ENCODE results near the gene FSHR.

The FSHR gene

DNA sequence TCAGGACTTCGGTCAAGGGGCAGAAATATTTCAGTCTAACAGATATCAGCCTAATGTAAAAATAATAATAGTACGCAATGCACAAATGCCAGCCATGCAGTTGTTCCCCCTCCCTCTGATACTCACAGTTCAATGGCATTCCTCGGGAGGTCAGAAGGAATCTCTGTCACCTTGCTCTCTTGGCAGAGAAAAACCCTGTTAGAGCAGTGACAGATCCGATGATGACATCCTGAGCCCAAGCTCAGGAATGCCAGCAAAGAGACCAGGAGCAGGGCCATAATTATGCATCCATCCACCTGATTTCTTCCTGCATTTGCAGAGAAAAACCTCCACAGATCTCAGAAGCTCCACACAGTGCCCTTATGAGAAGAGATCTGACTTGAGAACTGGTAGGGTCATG, at the start of gene FSHR:
TSS of gene FSHR (minus strand) at position 376 of the 400 bp plus-strand sequence. CDS start at position 278, 98 bp downstream.
- no peak for DNase-seq

DNA sequence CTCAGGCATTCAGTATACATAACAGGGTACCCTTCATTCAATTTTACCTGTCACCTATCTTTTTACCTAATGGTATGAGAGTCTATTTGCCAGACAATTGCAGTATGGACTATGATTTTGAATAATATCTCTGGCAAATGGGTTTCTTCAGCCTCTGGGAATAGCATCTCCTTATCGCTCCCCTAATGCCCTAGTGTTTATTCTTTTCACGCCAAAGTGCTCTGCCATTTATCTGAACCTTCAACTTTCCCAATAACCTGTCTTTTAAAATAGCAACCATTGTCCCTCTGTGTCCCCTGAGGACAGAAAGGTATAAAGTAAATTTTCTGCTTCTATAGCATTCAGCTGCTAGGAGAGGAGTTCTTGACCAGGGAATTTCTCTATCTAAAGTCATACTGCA, 45.0 kb upstream of the FSHR start:
- no peak for DNase-seq

GRCh38 chr2:49194701-49195100, 40.4 kb upstream of the FSHR start:
- no peak for DNase-seq

- no peak for DNase-seq
Measured at GRCh38 chr2:49192036-49192435, 37.7 kb upstream of the FSHR start.

DNA sequence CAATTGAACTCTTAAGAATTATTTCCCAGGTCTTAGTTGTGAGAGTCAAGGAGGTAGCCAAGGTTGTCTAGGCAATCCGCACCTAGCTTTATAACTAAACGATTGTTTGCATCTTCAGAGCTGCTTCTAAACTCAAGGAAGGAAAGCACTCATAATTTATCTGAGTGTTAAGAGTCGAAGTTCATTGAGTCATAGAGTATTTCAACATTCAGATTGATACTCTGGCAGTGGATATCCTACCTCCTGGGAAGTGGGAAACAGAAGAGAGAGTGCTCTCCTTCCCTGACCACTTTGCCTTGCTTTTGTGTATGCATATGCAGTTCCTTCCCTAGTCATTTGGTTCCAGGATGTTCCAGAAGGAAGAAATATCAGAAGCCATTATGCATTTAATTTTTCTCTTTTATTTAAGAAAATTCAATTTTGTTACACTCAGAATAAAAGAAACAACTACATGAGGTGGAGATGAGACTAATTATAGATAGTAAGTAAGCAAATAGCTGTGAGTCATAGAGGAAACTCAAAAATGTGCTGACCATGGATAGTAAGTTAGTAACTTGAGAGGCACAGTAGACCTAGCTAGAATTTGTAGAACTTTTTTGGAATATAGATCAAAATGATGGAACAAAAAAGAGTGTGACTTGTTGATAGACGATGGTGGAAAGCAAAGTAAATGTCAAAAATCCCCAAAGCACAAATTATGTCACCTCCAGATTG, 35.4 kb upstream of the FSHR start:
- no peak for DNase-seq

GRCh38 chr2:49186050-49186648, 31.8 kb upstream of the FSHR start:
- DNase-seq = no peak

DNA sequence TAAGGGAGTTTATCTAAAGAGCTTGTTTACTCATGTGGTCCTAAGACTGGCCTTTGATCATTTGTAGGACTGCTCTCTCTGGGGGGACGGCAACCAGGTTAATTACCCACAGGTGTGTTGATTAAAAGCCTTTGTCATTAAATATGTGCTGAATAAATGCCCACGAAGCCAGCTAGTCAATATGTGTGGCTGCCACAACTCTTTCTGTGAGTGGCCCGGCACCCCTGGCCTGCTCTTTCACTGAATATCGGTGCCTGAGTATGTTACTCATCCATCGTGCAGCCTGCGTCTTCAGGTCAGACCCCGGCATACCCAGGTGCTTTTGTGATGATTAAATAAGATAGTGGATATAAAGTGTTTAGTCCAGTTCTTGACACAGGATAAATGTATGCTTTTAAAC, 24.3 kb upstream of the FSHR start:
- DNase-seq = no peak

DNA sequence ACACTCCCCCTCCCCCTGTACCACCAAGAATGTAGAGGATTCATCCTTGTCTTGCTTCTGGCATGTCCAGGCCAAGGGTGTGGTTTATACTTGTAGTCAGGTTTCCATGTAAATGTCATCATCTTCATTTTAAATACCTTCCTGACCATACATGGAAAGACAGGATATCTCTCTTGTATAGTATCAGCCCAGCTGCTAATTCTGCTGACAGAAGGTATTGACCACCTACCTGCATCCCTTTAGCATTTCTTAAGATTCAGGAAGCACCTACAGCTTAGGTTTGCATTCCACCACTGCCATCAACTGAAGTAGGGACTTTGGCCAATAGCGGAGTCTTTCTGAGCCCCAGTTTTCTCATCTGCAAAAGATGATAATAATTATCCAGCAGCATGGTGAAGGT, 22.9 kb upstream of the FSHR start:
- DNase-seq = no peak

- no peak for DNase-seq
Measured at GRCh38 chr2:49175831-49176230, 21.5 kb upstream of the FSHR start.

GRCh38 chr2:49174750-49175149, 20.4 kb upstream of the FSHR start:
- DNase-seq = no peak

- DNase-seq = no peak
Measured at GRCh38 chr2:49167131-49167530, 12.8 kb upstream of the FSHR start.

DNA sequence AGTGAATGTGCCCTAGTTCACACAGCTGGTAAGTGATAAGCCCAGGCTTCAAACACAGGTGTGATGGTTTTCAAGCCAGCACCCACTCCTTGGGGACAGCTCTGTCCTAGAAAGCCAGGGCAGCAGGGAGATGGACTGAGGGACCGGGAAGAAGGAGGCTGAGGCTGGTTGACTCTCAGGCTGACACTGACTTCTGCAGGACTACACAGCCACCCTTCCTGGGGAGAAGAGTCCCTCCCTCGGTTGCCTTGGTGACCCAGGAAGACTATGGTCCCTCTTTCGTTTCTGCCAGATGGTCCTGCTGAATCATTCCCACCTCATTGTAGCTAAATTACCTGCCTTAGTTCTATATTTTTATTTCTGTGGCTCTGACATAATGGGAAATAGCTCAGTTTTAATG, 11.3 kb upstream of the FSHR start:
- DNase-seq = no peak

DNA sequence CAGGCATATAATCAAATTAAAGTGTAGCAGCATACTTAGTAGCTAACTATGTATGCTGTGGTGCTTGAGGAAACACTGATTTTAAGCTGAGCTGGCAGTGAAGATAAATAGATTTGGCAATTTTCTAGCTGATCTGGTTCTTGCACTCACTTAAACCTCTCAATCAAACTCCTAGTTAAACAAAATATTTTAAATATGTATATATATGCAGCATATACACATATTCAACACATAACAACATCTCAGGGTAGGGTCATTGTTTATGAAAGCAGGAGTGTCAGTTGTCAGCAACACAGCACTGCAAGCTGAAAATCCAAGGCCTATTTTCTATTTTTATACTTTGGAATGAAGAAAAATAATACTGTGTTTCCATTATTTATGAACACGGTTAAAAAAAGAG, 10.4 kb upstream of the FSHR start:
- no peak for DNase-seq

DNA sequence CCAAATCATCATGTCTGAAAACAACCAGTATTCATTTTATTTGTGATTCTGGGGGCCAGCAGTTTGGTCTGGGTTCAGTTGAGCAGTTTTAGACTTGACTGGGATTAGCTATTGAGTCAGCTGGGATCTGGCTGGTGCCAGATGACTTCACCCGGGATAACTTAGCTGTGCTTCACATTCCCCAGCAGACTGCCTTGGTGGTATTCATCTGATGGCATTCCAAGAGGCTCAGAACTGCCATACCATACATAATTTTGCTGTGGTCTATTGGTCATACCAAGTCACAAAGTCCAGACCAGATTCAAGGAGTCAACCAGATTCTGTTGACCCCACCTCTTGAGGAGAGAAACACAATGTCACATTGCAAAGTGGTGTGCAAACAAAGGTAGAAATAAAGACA, 7.8 kb upstream of the FSHR start:
- DNase-seq = no peak

DNA sequence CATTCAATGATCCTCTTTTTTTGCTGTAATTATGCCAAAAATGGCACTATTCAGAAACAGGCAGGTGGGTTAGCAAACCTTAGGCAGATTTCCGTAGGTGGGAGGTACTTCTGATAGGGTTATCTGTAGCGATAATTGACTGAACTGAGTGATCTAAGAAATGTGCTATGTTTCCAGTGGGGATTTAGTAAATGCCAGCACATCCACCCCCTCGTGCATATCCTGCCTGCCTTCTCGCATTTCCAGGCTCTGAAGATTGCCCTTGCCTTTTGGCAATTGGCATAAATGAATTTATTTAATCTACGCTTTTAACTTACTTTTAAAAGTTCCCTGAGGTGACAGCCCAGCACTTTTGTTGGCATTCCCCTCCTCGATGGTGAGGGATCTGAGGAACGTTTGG, 576 bp upstream of the FSHR start:
- DNase-seq = no peak

DNA sequence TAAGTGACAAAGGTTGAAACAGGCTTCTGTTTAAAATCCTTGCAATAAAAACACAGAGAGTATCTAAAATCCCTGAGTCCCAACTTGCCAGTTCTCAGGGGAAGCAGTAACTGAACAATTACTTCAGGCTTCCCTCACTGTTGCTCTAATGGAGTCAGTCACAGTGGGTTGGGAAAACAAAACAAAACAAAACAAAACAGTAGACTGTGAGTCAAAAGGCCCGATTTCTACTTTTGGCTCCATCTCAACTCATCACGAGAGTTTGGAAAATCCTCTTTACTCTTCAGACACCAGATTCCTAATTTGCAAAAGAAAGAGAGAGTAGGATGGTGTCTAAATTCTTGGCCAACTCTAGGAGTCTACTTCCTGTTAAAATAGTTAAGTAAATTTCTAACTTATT, 1.1 kb downstream of the FSHR start:
- no peak for DNase-seq

DNA sequence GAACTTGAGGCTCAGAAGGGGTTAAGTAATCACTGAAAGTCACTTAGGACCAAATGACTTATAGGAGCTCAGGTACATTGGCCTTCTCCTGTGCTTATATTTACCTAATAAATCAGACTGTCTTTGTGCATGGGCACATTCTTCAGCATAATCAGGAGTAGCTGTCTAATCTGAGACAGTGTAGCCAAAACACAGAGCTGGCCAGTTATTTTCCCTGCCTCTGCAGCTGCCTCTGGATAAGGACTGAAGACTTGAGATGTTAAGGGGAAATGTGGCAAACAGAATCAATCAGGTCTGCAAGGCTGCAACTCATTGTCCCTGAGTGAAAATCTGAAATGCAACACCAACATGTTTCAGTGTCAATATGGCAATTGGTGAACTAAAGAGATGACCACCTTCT, 1.5 kb downstream of the FSHR start:
- DNase-seq = no peak

GRCh38 chr2:49146401-49146800, 7.9 kb downstream of the FSHR start:
- DNase-seq = no peak

GRCh38 chr2:49131801-49132200, 22.5 kb downstream of the FSHR start:
- DNase-seq = no peak

GRCh38 chr2:49129034-49129433, 25.3 kb downstream of the FSHR start:
- no peak for DNase-seq

GRCh38 chr2:49123600-49123999, 30.7 kb downstream of the FSHR start:
- DNase-seq = no peak

- DNase-seq = no peak
Measured at GRCh38 chr2:49122107-49122506, 32.2 kb downstream of the FSHR start.

- no peak for DNase-seq
Measured at GRCh38 chr2:49113046-49113445, 41.3 kb downstream of the FSHR start.

DNA sequence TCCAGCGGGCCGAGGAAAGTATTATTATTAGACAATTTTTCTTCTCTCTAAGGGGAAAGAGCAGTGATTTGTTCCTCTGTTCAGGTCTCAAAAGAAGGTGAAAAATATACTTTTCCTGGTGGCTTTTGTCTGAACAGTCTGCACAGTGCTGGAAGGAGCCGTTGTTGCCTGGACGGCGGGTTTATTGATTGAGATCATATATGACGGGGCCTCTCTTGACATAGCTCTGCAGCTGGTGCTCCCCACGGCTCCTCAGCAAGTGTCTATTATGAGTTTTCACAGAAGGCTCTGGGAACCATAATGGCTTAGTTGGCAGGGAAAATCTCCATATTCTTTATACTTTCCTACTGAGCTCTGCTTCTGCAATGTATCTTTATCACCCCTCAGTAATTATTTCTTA, 42.9 kb downstream of the FSHR start:
- no peak for DNase-seq

- no peak for DNase-seq
Measured at GRCh38 chr2:49111006-49111405, 43.3 kb downstream of the FSHR start.
